Astrocyte (in vitro differentiated cells and primary cell): ENCODE data around the gene MRPS18B.

ENCODE experiments used
- CTCF ChIP-seq: IDR thresholded peaks from 2 replicates; pipeline ENCODE4 v1.5.1; 2011; ENCODE audit warnings: low read depth, mild to moderate bottlenecking, inconsistent platforms, low read length, moderate library complexity; ENCODE audit not compliant: insufficient read depth
- EZH2 ChIP-seq: IDR thresholded peaks from 2 replicates; pipeline ENCODE4 v1.6.1; 2012; ENCODE audit warnings: mild to moderate bottlenecking, low read length, inconsistent platforms; ENCODE audit not compliant: insufficient read depth

- TF ChIP-seq CTCF (no peak), EZH2 (no peak)
Measured at GRCh38 chr6:30635834-30636233, 18.2 kb downstream of the MRPS18B start.
